AG09309 (cell line): ENCODE results near the gene STX18.

Experiments
- DNase-seq: peaks from one replicate; pipeline ENCODE4 v3.0.0-alpha.2; 2010; ENCODE audit warnings: low read depth
- H3K4me3 ChIP-seq: 2 replicates; pipeline ENCODE4 v1.5.1; 2011; ENCODE audit warnings: mild to moderate bottlenecking, low read depth, low read length, moderate library complexity; ENCODE audit not compliant: control insufficient read depth
- TF ChIP-seq, protein P1 (sequence below): IDR thresholded peaks from 2 replicates; pipeline ENCODE4 v1.5.1; 2011; ENCODE audit warnings: mild to moderate bottlenecking, low read depth, low read length, inconsistent platforms; ENCODE audit not compliant: insufficient read depth, control insufficient read depth; ENCODE audit errors: missing control alignments

Gene STX18

DNA sequence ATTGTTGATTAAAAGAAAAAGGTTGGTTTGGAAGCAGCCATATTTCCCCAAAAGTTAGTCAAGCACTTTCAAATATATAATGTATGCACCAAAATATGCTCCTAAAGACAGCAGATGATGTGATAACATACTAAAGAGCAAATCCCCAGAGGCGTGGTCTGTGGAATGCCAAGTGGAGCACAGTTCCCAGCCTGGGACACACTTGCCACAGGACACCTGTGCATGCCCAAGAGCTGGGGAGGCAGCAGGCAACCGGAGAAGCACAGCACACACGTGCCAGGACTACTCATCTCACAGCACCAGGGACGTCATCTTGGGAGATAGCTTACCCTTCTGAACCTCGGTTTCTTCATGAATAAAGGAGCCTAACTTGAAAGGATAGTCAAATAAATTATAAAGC, 12.5 kb downstream of the STX18 start:
- no peak overlapping the region for H3K4me3 ChIP-seq
- TF ChIP-seq, protein P1, sequence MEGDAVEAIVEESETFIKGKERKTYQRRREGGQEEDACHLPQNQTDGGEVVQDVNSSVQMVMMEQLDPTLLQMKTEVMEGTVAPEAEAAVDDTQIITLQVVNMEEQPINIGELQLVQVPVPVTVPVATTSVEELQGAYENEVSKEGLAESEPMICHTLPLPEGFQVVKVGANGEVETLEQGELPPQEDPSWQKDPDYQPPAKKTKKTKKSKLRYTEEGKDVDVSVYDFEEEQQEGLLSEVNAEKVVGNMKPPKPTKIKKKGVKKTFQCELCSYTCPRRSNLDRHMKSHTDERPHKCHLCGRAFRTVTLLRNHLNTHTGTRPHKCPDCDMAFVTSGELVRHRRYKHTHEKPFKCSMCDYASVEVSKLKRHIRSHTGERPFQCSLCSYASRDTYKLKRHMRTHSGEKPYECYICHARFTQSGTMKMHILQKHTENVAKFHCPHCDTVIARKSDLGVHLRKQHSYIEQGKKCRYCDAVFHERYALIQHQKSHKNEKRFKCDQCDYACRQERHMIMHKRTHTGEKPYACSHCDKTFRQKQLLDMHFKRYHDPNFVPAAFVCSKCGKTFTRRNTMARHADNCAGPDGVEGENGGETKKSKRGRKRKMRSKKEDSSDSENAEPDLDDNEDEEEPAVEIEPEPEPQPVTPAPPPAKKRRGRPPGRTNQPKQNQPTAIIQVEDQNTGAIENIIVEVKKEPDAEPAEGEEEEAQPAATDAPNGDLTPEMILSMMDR, result no peak
- no peak for DNase-seq

GRCh38 chr4:4526401-4526800, 15.4 kb downstream of the STX18 start:
- DNase-seq, result no peak
- TF ChIP-seq, protein P1, result no peak
- no peak overlapping the region for H3K4me3 ChIP-seq

GRCh38 chr4:4524364-4524763, 17.5 kb downstream of the STX18 start:
- no peak for DNase-seq
- TF ChIP-seq, protein P1, result no peak
- no peak overlapping the region for H3K4me3 ChIP-seq

DNA sequence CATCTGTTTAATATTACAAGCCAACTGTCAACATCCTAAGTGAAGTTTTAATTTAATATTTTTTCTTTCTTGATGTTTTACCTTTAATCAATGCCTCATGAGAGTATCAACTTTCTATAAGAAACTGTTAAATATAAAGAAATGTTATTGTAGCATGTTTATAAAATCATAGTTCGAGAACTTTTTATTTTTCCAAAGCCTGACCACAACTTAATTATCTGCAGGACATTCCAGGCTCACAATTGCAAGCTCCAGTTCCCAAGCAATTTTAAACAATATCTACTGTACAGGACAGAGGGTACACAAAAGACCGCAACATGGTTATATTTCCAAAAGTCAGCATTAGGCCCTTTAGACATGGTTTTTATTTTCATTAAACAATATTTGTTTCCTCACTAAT, 20.1 kb downstream of the STX18 start:
- no peak for DNase-seq
- TF ChIP-seq, protein P1, result no peak
- no peak overlapping the region for H3K4me3 ChIP-seq

DNA sequence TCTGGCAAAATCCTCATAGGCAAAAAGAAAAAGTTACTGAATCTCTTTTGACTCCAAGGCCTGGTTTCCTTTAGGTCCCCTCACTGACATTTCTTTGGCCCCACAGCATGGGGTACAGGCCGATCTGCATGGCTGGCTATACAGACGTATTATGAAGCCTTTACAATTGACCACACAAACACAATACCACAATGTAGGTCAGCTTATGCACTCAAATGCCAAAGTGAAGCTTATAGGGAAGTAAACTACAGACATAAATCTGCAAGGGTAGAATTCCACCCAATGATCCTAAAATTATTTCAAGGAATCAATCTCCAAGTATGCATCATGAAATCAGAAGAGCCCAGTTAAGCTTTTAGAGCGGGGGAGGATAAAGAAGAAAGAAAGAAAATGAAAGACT, 20.7 kb downstream of the STX18 start:
- H3K4me3 ChIP-seq, result no peak overlapping the region
- no peak for DNase-seq
- TF ChIP-seq, protein P1, result no peak

DNA sequence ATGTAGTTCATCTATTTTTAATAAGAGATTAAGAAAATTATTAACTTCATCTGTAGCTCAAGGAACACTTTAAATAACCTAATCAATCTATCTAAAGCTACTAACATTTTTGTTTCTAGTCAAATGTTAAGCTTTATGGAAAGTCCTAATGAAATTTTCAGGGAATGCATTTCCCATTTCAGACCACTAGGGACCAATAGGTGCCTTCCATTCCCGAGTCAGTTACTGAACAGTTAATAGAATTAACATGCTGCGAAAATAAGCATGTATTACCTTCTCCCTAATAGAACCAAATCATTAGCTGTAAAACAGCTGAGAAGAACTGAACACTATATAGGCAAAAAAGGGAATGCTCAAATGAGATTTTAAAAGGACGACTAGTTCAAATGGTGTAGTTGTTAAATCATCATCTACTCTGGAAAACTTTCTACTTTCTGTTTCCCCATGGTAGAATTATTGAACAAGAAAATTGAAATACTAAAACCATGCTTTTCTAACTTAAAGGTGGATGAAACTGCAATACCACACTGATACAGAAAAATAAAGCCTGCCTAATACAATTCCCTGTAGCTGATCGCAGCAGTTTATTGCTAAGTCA, 22.5 kb downstream of the STX18 start:
- DNase-seq, result no peak
- no peak overlapping the region for H3K4me3 ChIP-seq
- TF ChIP-seq, protein P1, result peak; percentile 66

GRCh38 chr4:4518747-4519146, 23.1 kb downstream of the STX18 start:
- TF ChIP-seq, protein P1, result no peak
- no peak for DNase-seq
- no peak overlapping the region for H3K4me3 ChIP-seq
